ENCODE results near the gene ZNF396.

Gene ZNF396

GRCh38 chr18:35376742-35377695 is at the start of gene ZNF396:
ZNF396 (minus strand) TSS chr18:35377337; CDS start chr18:35374292, 3,045 bp downstream.
- Histone ChIP-seq H3K4me3 (ENCODE audit: low read length) (peak within 1 kb of the TSS; percentile 87), H3K27ac (ENCODE audit: low read depth, low read length) (no peak within 1 kb of the TSS), H3K4me1 (ENCODE audit: control insufficient read depth, insufficient read depth, low read length) (no peaks in the 10 kb centered on the region), H3K36me3 (ENCODE audit: control insufficient read depth, insufficient read depth, low read length) (no peaks in the 10 kb centered on the region), H3K9ac (ENCODE audit: low read length) (peak within 1 kb of the TSS; percentile 35), H3K27me3 (ENCODE audit: control insufficient read depth, insufficient read depth, low read length) (no peaks in the 10 kb centered on the region)

DNA sequence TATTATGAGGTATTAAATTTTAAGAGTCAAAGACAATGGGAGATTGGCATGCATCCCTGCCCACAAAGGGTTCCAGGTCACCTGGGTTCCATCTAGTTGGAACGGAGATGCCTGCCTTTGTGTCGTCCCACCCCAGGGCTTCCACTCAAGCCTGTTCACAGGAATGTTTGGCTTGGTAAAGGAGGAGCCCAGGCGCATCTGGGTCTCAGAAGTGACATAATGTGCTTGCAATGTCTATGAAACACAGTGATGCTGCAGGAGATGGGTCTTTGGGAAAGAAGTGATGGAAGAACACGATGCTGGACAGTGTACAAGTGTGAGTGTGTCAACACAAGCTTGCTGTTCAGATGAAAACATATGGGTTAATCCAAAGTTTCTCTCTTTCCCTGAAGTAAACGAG is 49.6 kb upstream of the ZNF396 start:
- Histone ChIP-seq H3K9ac (ENCODE audit: low read length) (no peak overlapping the region), H3K4me1 (ENCODE audit: control insufficient read depth, insufficient read depth, low read length) (no peaks in the 10 kb centered on the region), H3K27me3 (ENCODE audit: control insufficient read depth, insufficient read depth, low read length) (no peaks in the 10 kb centered on the region)

DNA sequence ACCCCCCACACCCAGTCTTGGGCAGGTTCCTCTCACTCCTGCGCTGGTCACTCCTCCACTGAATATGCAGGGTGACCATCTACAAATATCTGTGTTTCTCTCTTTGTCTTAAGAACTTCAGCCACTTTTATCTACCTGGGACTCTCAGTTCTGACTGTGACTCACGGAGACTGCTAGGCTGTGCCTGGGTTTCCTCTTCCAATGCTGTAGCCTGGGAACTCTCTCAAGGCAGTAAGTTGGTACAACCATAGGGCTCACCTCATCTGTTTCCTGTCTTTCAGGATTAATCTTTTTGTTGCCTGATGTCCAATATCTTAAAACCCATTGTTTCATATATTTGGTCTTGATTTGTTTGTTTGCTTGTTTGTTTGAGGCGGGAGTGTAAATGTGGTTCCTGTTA is 47.2 kb upstream of the ZNF396 start:
- Histone ChIP-seq H3K27ac (ENCODE audit: low read depth, low read length) (no peak overlapping the region), H3K9ac (ENCODE audit: low read length) (no peak overlapping the region), H3K27me3 (ENCODE audit: control insufficient read depth, insufficient read depth, low read length) (no peaks in the 10 kb centered on the region), H3K4me1 (ENCODE audit: control insufficient read depth, insufficient read depth, low read length) (no peaks in the 10 kb centered on the region), H3K36me3 (ENCODE audit: control insufficient read depth, insufficient read depth, low read length) (no peaks in the 10 kb centered on the region), H3K4me3 (ENCODE audit: low read length) (no peak overlapping the region)

More for the DNA sequence above, 49.6 kb upstream of the ZNF396 start:
- Histone ChIP-seq H3K4me3 (ENCODE audit: low read length) (no peak overlapping the region), H3K36me3 (ENCODE audit: control insufficient read depth, insufficient read depth, low read length) (no peaks in the 10 kb centered on the region), H3K27ac (ENCODE audit: low read depth, low read length) (no peak overlapping the region)

- Histone ChIP-seq H3K4me3 (ENCODE audit: low read length) (no peak overlapping the region), H3K4me1 (ENCODE audit: control insufficient read depth, insufficient read depth, low read length) (no peaks in the 10 kb centered on the region), H3K36me3 (ENCODE audit: control insufficient read depth, insufficient read depth, low read length) (no peaks in the 10 kb centered on the region), H3K27ac (ENCODE audit: low read depth, low read length) (no peak overlapping the region), H3K9ac (ENCODE audit: low read length) (no peak overlapping the region), H3K27me3 (ENCODE audit: control insufficient read depth, insufficient read depth, low read length) (no peaks in the 10 kb centered on the region)
Measured at GRCh38 chr18:35422237-35422636, 45.1 kb upstream of the ZNF396 start.

- Histone ChIP-seq H3K27ac (ENCODE audit: low read depth, low read length) (no peak overlapping the region), H3K36me3 (ENCODE audit: control insufficient read depth, insufficient read depth, low read length) (no peaks in the 10 kb centered on the region), H3K4me3 (ENCODE audit: low read length) (no peak overlapping the region), H3K4me1 (ENCODE audit: control insufficient read depth, insufficient read depth, low read length) (no peaks in the 10 kb centered on the region), H3K9ac (ENCODE audit: low read length) (no peak overlapping the region), H3K27me3 (ENCODE audit: control insufficient read depth, insufficient read depth, low read length) (no peaks in the 10 kb centered on the region)
Measured at GRCh38 chr18:35418610-35419009, 41.5 kb upstream of the ZNF396 start.

- Histone ChIP-seq H3K4me1 (ENCODE audit: control insufficient read depth, insufficient read depth, low read length) (no peaks in the 10 kb centered on the region), H3K4me3 (ENCODE audit: low read length) (no peak overlapping the region), H3K27me3 (ENCODE audit: control insufficient read depth, insufficient read depth, low read length) (no peaks in the 10 kb centered on the region), H3K27ac (ENCODE audit: low read depth, low read length) (no peak overlapping the region), H3K36me3 (ENCODE audit: control insufficient read depth, insufficient read depth, low read length) (no peaks in the 10 kb centered on the region), H3K9ac (ENCODE audit: low read length) (no peak overlapping the region)
Measured at GRCh38 chr18:35417223-35417622, 40.1 kb upstream of the ZNF396 start.

GRCh38 chr18:35415511-35416073 is 38.5 kb upstream of the ZNF396 start:
- Histone ChIP-seq H3K27ac (ENCODE audit: low read depth, low read length) (no peak overlapping the region), H3K9ac (ENCODE audit: low read length) (no peak overlapping the region), H3K4me1 (ENCODE audit: control insufficient read depth, insufficient read depth, low read length) (no peaks in the 10 kb centered on the region), H3K4me3 (ENCODE audit: low read length) (no peak overlapping the region), H3K27me3 (ENCODE audit: control insufficient read depth, insufficient read depth, low read length) (no peaks in the 10 kb centered on the region), H3K36me3 (ENCODE audit: control insufficient read depth, insufficient read depth, low read length) (no peaks in the 10 kb centered on the region)

GRCh38 chr18:35413163-35413511 is 36.0 kb upstream of the ZNF396 start:
- Histone ChIP-seq H3K9ac (ENCODE audit: low read length) (no peak overlapping the region), H3K27ac (ENCODE audit: low read depth, low read length) (no peak overlapping the region)

DNA sequence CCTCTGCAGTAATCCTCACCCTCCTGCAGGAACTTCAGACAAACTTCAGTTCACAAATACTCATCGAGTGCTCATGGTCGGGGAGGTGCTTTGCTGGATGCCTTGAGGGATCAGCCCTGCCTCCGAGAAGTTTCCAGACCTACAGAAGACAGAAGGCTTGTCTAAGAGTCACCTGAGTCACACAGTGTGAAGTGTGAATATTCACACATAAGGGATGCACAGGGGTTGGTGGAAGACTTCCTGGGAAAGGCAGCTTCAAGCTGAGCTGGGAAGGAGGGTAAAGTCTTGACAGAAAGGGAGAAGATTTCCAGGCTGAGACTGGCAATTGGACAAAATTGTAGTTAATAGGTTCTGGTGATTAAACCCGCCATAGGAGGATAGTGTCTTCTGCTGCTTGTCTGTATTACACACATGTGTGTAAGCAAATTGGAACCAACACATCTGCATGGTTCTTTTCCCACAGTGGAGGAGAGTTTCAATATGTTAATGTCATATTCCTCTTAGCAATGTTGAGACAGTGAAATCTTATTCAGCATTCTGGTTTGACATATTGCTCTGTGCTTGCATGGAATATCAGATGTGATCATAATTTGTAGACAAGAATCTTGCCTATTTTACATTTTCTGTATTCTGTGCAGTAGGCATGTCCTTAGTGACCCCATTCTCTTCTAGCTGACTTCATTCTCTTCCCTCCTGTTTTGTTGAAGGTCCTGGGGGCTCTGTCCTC is 34.7 kb upstream of the ZNF396 start:
- Histone ChIP-seq H3K27ac (ENCODE audit: low read depth, low read length) (no peak overlapping the region), H3K4me3 (ENCODE audit: low read length) (no peak overlapping the region), H3K9ac (ENCODE audit: low read length) (no peak overlapping the region), H3K4me1 (ENCODE audit: control insufficient read depth, insufficient read depth, low read length) (no peaks in the 10 kb centered on the region), H3K27me3 (ENCODE audit: control insufficient read depth, insufficient read depth, low read length) (no peaks in the 10 kb centered on the region), H3K36me3 (ENCODE audit: control insufficient read depth, insufficient read depth, low read length) (no peaks in the 10 kb centered on the region)

More at GRCh38 chr18:35413163-35413511, 36.0 kb upstream of the ZNF396 start:
- no peaks in the 10 kb centered on the region for H3K4me1 ChIP-seq (ENCODE audit: control insufficient read depth, insufficient read depth, low read length)
- no peaks in the 10 kb centered on the region for H3K27me3 ChIP-seq (ENCODE audit: control insufficient read depth, insufficient read depth, low read length)
- no peak overlapping the region for H3K4me3 ChIP-seq (ENCODE audit: low read length)
- H3K36me3 ChIP-seq (ENCODE audit: control insufficient read depth, insufficient read depth, low read length), result no peaks in the 10 kb centered on the region

DNA sequence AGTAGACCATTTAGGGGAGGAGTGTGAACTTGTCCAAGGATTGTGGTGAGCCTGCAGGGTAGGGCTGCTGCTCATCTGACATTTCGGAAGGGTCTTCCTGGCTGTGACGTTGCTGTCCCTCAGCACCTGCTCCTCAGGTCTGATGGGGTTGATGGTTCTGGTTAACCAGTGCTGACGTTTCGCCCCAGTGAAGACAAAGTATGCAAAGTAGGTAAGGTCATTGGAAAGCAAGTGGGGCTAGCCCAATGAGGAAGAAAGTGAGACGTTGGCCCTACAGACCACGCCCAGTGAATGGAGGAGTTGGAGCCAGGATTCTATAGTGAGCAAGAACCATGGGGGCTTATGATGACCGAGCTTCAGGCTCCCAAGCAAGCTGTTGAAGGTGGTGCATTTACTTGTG is 33.4 kb upstream of the ZNF396 start:
- no peaks in the 10 kb centered on the region for H3K36me3 ChIP-seq (ENCODE audit: control insufficient read depth, insufficient read depth, low read length)
- H3K4me1 ChIP-seq (ENCODE audit: control insufficient read depth, insufficient read depth, low read length), result no peaks in the 10 kb centered on the region
- H3K9ac ChIP-seq (ENCODE audit: low read length), result no peak overlapping the region
- peak overlapping the region; percentile 19 for H3K4me3 ChIP-seq (ENCODE audit: low read length)
- H3K27me3 ChIP-seq (ENCODE audit: control insufficient read depth, insufficient read depth, low read length), result no peaks in the 10 kb centered on the region
- no peak overlapping the region for H3K27ac ChIP-seq (ENCODE audit: low read depth, low read length)

DNA sequence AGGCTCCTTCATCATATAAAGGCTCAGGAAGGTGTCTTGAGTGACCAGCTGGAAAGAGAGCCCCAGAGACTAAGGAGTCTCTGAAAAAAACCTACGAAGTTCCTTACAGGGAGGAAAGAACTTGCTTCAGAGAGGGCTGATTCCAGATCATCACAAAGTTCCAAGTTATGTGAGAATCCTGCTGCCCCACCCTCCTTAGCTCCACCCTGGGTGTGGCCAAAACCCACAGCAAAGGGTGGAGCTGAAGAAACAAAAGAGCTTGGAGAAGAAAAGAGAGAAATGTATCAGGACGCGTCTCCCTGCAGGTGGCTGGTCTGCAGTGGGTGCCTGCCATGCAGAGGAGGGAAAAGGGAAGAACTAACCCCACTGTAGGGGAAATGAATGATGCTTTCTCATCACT is 32.8 kb upstream of the ZNF396 start:
- Histone ChIP-seq H3K4me1 (ENCODE audit: control insufficient read depth, insufficient read depth, low read length) (no peaks in the 10 kb centered on the region), H3K27ac (ENCODE audit: low read depth, low read length) (no peak overlapping the region), H3K4me3 (ENCODE audit: low read length) (no peak overlapping the region), H3K36me3 (ENCODE audit: control insufficient read depth, insufficient read depth, low read length) (no peaks in the 10 kb centered on the region), H3K9ac (ENCODE audit: low read length) (no peak overlapping the region), H3K27me3 (ENCODE audit: control insufficient read depth, insufficient read depth, low read length) (no peaks in the 10 kb centered on the region)

- Histone ChIP-seq H3K4me1 (ENCODE audit: control insufficient read depth, insufficient read depth, low read length) (no peaks in the 10 kb centered on the region), H3K9ac (ENCODE audit: low read length) (no peak overlapping the region), H3K4me3 (ENCODE audit: low read length) (no peak overlapping the region), H3K27me3 (ENCODE audit: control insufficient read depth, insufficient read depth, low read length) (no peaks in the 10 kb centered on the region), H3K36me3 (ENCODE audit: control insufficient read depth, insufficient read depth, low read length) (no peaks in the 10 kb centered on the region), H3K27ac (ENCODE audit: low read depth, low read length) (no peak overlapping the region)
Measured at GRCh38 chr18:35408843-35409261, 31.7 kb upstream of the ZNF396 start.

All from rectal smooth muscle tissue (tissue), 1 donor.